ENCODE measurements around the gene COMMD10.
"Not testable (repeated sequence)": the region's sequence is repeated elsewhere in the genome, so short reads cannot be mapped to it uniquely, and the experiment has no call there.

GRCh38 chr5:116086309-116086708 is 1.5 kb downstream of the COMMD10 start:
- TF ChIP-seq CTCF, POLR2A (IDR thresholded peaks at IDR 0.05): not testable (repeated sequence)

Data from Peyer's patch (tissue), 4 donors.